GM12878 (cell line): Measurements from ENCODE around the gene RNASEH2A. TPM values are rescaled to one million over a fixed set of nuclear protein-coding genes. Genes with fewer than 3 reads are reported as not detected.
A peak's percentile ranks its signal among the peaks of the same experiment; 100 is the strongest.

Experiments used
- CREB1 ChIP-seq: IDR thresholded peaks from 2 replicates; pipeline ENCODE4 v1.6.1; 2012; ENCODE audit warnings: low read depth, mild to moderate bottlenecking, inconsistent platforms
- DPF2 ChIP-seq: fragments of 450-650 bp; IDR thresholded peaks from 2 replicates; pipeline ENCODE4 v1.6.1; 2017; ENCODE audit warnings: mild to moderate bottlenecking
- EGR1 ChIP-seq, 2 experiments: IDR thresholded peaks; 1 replicate in 1 of 2; 2 replicates in 1 of 2; pipeline ENCODE4 v1.6.1; 2011 to 2012; ENCODE audit warnings: low read depth in 2 of 2, low read length in 2 of 2, borderline replicate concordance in 1 of 2, mild to moderate bottlenecking in 1 of 2, moderate library complexity in 1 of 2
- IKZF1 ChIP-seq: fragments of 450-650 bp; conservative IDR thresholded peaks from 2 replicates; pipeline ENCODE4 v1.6.1; 2017; ENCODE audit warnings: antibody characterized with exemption, mild to moderate bottlenecking
- MTA2 ChIP-seq: fragments of 450-650 bp; IDR thresholded peaks from 2 replicates; pipeline ENCODE4 v1.6.1; 2016; ENCODE audit warnings: low read depth, mild to moderate bottlenecking, moderate library complexity
- MTA3 ChIP-seq: IDR thresholded peaks from 2 replicates; pipeline ENCODE4 v1.6.1; 2012; ENCODE audit warnings: low read length, inconsistent platforms, borderline replicate concordance
- MYC ChIP-seq: IDR thresholded peaks from 2 replicates; pipeline ENCODE4 v1.6.1; 2011; ENCODE audit warnings: mild to moderate bottlenecking, low read length, moderate library complexity, inconsistent platforms; ENCODE audit not compliant: insufficient read depth, insufficient replicate concordance, insufficient read length, severe bottlenecking
- NFYA ChIP-seq: IDR thresholded peaks from 2 replicates; pipeline ENCODE4 v1.6.1; 2011; ENCODE audit warnings: low read depth, mild to moderate bottlenecking, low read length, improper control_type of control experiment, borderline replicate concordance
- PAX5 ChIP-seq: IDR thresholded peaks from 2 replicates; pipeline ENCODE4 v1.6.1; 2011; ENCODE audit warnings: low read depth, low read length, borderline replicate concordance
- POLR2A ChIP-seq: IDR thresholded peaks from 2 replicates; pipeline ENCODE4 v1.6.1; 2011; ENCODE audit warnings: low read depth, mild to moderate bottlenecking, low read length
- RB1 ChIP-seq: fragments of 450-650 bp; formaldehyde crosslinking; IDR thresholded peaks from 2 replicates; pipeline ENCODE4 v1.6.1; 2017; ENCODE audit warnings: mild to moderate bottlenecking, borderline replicate concordance
- RFX5 ChIP-seq: IDR thresholded peaks from 2 replicates; pipeline ENCODE4 v1.6.1; 2011; ENCODE audit warnings: low read depth, low read length, improper control_type of control experiment
- SMAD5 ChIP-seq: IDR thresholded peaks from 2 replicates; pipeline ENCODE4 v1.6.1; 2016; ENCODE audit warnings: antibody characterized with exemption, low read depth
- SP1 ChIP-seq: IDR thresholded peaks from one replicate; pipeline ENCODE4 v1.6.1; 2011; ENCODE audit warnings: low read depth, low read length
- SPI1 ChIP-seq: IDR thresholded peaks from 2 replicates; pipeline ENCODE4 v1.6.1; 2011; ENCODE audit warnings: low read depth, mild to moderate bottlenecking, low read length, moderate library complexity, borderline replicate concordance; ENCODE audit not compliant: insufficient read depth
- TCF7 ChIP-seq: IDR thresholded peaks from 2 replicates; pipeline ENCODE4 v1.6.1; 2014; ENCODE audit warnings: antibody characterized with exemption, borderline replicate concordance
- polyA plus RNA-seq, 11 experiments: library from polyadenylated mRNA; depleted of rRNA in 4 of 11; unstranded in 6 of 11; stranded (reverse) in 5 of 11; fragments of >200 nt; fragmentation: Nextera tagmentation in 4 of 11; fragmentation: Illumina TruSeq in 1 of 11; extraction: Ambion mirVana in 4 of 11; extraction: Trizol in 1 of 11; gene quantifications; 1 replicate in 1 of 11; 2 replicates in 10 of 11; pipeline versions ENCODE4 v1.2.1 to v1.2.3, GENCODE V29; 2011 to 2016; ENCODE audit warnings: inconsistent platforms in 2 of 11, missing spikeins in 2 of 11, low read depth in 1 of 11
- total RNA-seq, 4 experiments: library from RNA; depleted of rRNA in 3 of 4; stranded (reverse); fragments of >200 nt in 3 of 4; fragmentation: Illumina TruSeq in 1 of 4; extraction: Trizol in 1 of 4; gene quantifications; 2 replicates each; pipeline versions ENCODE4 v1.2.1 to v1.2.3, GENCODE V29; 2013 to 2021
- TF ChIP-seq, protein P1 (sequence below): fragments of 450-650 bp; IDR thresholded peaks from 2 replicates; pipeline ENCODE4 v1.6.1; 2016; ENCODE audit warnings: mild to moderate bottlenecking, moderate library complexity, borderline replicate concordance
- TF ChIP-seq, protein P2 (sequence below): fragments of 450-650 bp; formaldehyde crosslinking; IDR thresholded peaks from 2 replicates; pipeline ENCODE4 v1.5.0; 2022; ENCODE audit warnings: mild to moderate bottlenecking, missing genetic modification characterization
- TF ChIP-seq, protein P3 (sequence below): fragments of 150-350 bp; IDR thresholded peaks from 2 replicates; pipeline ENCODE4 v1.6.1; 2016; ENCODE audit warnings: low read depth, low read length

Gene RNASEH2A
- total and polyA plus RNA-seq, 10 of the 15 experiments (the other 5 are each of a cell fraction or from before 2014, with no cell fraction given): 17.4 to 103 (median 40.4) TPM

DNA sequence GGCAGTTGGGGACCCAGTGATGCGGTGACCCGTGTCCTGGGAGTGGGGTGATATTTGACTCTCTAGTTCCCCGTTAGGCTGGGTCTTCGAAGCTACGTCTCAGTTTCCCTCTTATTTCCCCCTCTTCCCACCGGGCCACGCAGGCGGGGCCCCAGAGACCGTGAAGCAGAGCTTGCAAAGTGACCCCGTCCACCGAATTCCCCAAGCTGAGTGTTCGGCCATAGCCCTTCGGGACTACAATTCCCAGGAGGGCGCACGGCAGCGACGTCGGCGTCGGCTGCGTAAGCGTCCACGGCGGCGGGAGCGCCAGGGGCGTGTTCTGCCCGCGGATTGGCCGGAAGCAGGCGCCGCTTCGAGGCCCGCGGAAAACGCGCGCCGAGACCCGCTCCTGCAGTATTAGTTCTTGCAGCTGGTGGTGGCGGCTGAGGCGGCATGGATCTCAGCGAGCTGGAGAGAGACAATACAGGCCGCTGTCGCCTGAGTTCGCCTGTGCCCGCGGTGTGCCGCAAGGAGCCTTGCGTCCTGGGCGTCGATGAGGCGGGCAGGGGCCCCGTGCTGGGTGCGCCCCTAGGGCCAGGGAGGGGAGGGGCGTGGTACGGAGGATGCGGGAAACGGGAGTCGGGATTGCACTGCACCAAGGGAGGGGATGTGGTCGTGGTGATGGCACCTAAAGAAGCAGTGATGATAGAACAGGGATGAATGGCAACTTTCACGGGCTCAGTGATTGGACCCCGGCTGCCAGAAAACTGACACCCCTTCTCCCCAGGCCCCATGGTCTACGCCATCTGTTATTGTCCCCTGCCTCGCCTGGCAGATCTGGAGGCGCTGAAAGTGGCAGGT lies at the start of gene RNASEH2A (continued):
- peak; percentile 95; the same call in 1 of the 2 replicates for TF ChIP-seq RB1
- TF ChIP-seq MTA2: no peak
- TF ChIP-seq RFX5: no peak
- TF ChIP-seq MTA3: no peak
- TF ChIP-seq EGR1 (IDR thresholded peaks at IDR 0.05; ENCODE audit: borderline replicate concordance in 1 of 2, low read depth in 2 of 2, low read length in 2 of 2): peak; percentile 65 to 100; a peak in 2 of 3 replicates
- TF ChIP-seq, protein P1, sequence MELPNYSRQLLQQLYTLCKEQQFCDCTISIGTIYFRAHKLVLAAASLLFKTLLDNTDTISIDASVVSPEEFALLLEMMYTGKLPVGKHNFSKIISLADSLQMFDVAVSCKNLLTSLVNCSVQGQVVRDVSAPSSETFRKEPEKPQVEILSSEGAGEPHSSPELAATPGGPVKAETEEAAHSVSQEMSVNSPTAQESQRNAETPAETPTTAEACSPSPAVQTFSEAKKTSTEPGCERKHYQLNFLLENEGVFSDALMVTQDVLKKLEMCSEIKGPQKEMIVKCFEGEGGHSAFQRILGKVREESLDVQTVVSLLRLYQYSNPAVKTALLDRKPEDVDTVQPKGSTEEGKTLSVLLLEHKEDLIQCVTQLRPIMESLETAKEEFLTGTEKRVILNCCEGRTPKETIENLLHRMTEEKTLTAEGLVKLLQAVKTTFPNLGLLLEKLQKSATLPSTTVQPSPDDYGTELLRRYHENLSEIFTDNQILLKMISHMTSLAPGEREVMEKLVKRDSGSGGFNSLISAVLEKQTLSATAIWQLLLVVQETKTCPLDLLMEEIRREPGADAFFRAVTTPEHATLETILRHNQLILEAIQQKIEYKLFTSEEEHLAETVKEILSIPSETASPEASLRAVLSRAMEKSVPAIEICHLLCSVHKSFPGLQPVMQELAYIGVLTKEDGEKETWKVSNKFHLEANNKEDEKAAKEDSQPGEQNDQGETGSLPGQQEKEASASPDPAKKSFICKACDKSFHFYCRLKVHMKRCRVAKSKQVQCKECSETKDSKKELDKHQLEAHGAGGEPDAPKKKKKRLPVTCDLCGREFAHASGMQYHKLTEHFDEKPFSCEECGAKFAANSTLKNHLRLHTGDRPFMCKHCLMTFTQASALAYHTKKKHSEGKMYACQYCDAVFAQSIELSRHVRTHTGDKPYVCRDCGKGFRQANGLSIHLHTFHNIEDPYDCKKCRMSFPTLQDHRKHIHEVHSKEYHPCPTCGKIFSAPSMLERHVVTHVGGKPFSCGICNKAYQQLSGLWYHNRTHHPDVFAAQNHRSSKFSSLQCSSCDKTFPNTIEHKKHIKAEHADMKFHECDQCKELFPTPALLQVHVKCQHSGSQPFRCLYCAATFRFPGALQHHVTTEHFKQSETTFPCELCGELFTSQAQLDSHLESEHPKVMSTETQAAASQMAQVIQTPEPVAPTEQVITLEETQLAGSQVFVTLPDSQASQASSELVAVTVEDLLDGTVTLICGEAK: no peak; the same call in 1 of the 2 replicates
- peak; percentile 43; the same call in 1 of the 2 replicates for TF ChIP-seq DPF2
- TF ChIP-seq TCF7: no peak
- TF ChIP-seq SPI1: no peak
- peak; percentile 91 for TF ChIP-seq POLR2A
- peak; percentile 94 for TF ChIP-seq CREB1
- TF ChIP-seq IKZF1: peak; percentile 94
- peak; percentile 54; the same call in 1 of the 2 replicates for TF ChIP-seq PAX5
- no peak for TF ChIP-seq NFYA
- peak; percentile 61 for TF ChIP-seq SP1
- TF ChIP-seq, protein P2, sequence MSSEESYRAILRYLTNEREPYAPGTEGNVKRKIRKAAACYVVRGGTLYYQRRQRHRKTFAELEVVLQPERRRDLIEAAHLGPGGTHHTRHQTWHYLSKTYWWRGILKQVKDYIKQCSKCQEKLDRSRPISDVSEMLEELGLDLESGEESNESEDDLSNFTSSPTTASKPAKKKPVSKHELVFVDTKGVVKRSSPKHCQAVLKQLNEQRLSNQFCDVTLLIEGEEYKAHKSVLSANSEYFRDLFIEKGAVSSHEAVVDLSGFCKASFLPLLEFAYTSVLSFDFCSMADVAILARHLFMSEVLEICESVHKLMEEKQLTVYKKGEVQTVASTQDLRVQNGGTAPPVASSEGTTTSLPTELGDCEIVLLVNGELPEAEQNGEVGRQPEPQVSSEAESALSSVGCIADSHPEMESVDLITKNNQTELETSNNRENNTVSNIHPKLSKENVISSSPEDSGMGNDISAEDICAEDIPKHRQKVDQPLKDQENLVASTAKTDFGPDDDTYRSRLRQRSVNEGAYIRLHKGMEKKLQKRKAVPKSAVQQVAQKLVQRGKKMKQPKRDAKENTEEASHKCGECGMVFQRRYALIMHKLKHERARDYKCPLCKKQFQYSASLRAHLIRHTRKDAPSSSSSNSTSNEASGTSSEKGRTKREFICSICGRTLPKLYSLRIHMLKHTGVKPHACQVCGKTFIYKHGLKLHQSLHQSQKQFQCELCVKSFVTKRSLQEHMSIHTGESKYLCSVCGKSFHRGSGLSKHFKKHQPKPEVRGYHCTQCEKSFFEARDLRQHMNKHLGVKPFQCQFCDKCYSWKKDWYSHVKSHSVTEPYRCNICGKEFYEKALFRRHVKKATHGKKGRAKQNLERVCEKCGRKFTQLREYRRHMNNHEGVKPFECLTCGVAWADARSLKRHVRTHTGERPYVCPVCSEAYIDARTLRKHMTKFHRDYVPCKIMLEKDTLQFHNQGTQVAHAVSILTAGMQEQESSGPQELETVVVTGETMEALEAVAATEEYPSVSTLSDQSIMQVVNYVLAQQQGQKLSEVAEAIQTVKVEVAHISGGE (CRISPR knock-in tag): no peak
- no peak for TF ChIP-seq SMAD5
- TF ChIP-seq MYC: no peak
- TF ChIP-seq, protein P3, sequence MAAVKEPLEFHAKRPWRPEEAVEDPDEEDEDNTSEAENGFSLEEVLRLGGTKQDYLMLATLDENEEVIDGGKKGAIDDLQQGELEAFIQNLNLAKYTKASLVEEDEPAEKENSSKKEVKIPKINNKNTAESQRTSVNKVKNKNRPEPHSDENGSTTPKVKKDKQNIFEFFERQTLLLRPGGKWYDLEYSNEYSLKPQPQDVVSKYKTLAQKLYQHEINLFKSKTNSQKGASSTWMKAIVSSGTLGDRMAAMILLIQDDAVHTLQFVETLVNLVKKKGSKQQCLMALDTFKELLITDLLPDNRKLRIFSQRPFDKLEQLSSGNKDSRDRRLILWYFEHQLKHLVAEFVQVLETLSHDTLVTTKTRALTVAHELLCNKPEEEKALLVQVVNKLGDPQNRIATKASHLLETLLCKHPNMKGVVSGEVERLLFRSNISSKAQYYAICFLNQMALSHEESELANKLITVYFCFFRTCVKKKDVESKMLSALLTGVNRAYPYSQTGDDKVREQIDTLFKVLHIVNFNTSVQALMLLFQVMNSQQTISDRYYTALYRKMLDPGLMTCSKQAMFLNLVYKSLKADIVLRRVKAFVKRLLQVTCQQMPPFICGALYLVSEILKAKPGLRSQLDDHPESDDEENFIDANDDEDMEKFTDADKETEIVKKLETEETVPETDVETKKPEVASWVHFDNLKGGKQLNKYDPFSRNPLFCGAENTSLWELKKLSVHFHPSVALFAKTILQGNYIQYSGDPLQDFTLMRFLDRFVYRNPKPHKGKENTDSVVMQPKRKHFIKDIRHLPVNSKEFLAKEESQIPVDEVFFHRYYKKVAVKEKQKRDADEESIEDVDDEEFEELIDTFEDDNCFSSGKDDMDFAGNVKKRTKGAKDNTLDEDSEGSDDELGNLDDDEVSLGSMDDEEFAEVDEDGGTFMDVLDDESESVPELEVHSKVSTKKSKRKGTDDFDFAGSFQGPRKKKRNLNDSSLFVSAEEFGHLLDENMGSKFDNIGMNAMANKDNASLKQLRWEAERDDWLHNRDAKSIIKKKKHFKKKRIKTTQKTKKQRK: no peak
